ENCODE measurements around the gene MCRS1.

MCRS1 gene

DNA sequence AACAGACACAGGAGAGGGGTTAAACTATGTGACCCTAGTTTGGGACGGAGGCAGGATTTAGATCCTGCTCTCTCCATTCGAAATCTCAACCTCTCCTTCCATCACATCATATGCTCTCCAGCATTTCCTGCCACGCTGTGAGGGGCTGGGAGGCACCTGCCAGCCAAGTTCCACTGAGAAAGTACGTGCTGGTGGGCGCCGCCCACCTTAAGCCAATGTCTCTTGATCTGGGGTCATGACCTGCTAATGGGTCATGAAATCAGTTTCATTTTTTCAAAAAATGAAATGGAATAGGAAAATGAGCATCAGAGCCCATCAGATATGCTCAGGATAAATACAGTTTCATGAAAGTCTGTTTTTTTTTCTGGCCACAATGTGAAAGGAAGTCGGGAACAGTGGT is 7.2 kb downstream of the MCRS1 start:
- no peak overlapping the region for H3K4me3 ChIP-seq (ENCODE audit: control insufficient read depth, low read depth, low read length)
- no peak for DNase-seq (ENCODE audit: low read depth)
- no peak for TF ChIP-seq CTCF (conservative IDR thresholded peaks at IDR 0.05; ENCODE audit: control insufficient read depth, insufficient read depth, low read depth, low read length)

DNA sequence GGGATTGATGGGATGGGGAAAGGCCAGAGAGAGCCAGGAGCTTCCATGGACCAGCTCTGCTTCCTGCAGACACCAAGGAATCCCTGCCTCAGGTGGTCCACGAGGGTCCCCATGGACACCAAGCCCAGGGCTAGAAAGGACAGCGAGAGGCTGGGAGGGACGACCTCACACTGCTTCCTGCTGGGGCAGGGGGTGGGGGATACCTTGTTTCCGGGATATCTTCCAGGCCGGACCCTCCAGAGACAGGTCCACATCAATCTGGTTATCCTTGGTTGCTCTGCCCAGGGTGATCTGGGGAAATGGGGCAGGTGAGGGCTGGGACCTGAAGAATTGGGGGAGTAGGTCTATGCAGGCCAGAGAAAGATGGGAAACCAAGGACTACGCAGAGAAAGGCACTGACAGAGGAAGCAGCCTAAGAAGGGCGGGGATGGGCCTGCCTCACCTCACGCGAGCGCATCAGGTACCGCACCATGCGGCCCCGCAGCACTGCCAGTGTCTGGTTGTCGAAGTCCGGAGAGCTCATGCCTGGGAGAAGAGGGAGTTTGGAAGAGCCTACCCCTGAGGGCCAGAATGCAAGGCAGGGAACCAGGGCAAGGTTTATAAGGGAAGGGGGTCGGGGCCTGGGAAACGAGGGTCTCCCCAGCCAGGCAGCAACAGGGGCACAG is 8.8 kb downstream of the MCRS1 start:
- no peak for DNase-seq (ENCODE audit: low read depth)
- H3K4me3 ChIP-seq (ENCODE audit: control insufficient read depth, low read depth, low read length), result no peak overlapping the region
- no peak for TF ChIP-seq CTCF (conservative IDR thresholded peaks at IDR 0.05; ENCODE audit: control insufficient read depth, insufficient read depth, low read depth, low read length)

DNA sequence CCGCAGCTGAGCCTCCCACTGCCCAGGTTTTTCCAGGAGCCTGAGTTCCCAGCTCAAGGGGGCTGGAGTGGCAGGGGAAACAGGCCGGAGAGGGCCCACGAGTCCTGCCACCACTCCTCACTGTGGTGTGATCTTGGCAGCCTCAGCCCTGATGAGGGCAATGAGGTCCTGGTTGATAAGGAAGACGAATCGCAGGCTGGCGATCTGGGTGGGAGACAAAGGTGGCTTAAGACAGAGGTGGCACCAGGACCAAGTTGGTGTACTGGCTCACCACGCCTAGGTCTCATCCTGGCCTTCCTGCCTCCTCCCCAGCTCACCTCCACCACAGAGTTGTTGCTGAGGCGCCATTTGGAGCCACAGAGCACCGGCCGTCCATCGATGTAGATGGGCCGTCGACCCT is 9.4 kb downstream of the MCRS1 start:
- TF ChIP-seq CTCF (conservative IDR thresholded peaks at IDR 0.05; ENCODE audit: control insufficient read depth, insufficient read depth, low read depth, low read length), result no peak
- DNase-seq (ENCODE audit: low read depth), result no peak
- H3K4me3 ChIP-seq (ENCODE audit: control insufficient read depth, low read depth, low read length), result no peak overlapping the region

GRCh38 chr12:49557917-49558215 is 10.1 kb downstream of the MCRS1 start:
- no peak overlapping the region for H3K4me3 ChIP-seq (ENCODE audit: control insufficient read depth, low read depth, low read length)
- no peak for TF ChIP-seq CTCF (conservative IDR thresholded peaks at IDR 0.05; ENCODE audit: control insufficient read depth, insufficient read depth, low read depth, low read length)
- DNase-seq (ENCODE audit: low read depth), result no peak

GRCh38 chr12:49557187-49557916 is 10.6 kb downstream of the MCRS1 start:
- no peak overlapping the region for H3K4me3 ChIP-seq (ENCODE audit: control insufficient read depth, low read depth, low read length)
- no peak for DNase-seq (ENCODE audit: low read depth)
- no peak for TF ChIP-seq CTCF (conservative IDR thresholded peaks at IDR 0.05; ENCODE audit: control insufficient read depth, insufficient read depth, low read depth, low read length)

DNA sequence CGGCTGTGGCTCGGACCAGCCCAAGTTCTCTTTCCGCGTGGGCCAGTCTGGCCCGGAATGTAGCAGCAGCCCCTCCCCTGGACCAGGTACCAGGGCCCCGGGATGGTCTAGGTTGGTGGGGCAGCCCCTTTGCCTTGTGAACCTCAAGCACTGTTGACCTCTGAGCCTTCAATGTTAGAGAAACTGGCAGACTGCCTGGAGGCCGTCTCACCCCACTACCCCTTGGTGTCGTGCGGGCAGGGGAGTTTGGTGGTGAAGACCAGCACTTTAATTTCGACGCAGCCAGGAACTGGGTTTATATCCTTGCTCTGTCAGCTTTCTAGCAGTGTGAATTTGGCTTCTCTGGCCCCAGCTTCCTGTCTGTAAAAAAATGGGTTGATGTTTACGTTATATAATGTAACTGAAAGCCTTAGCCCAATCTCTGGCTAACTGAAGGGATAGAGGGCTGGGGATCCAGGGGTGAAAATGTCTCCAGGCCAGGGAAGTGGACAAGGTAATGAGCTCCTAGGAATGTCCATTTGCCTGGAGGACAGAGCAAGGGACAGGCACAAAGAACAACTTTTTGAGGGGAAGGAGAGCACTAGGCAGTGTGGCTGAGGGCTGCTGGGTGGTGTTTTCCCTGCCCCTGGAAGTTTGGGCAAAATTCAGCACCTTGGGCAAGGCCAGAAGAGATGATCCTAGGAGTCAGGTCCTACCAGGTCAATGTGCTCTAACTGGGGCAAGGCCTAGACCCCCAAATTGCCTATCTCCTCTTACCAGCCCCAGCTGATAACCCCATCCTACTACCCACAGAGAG is 11.4 kb downstream of the MCRS1 start:
- no peak for TF ChIP-seq CTCF (conservative IDR thresholded peaks at IDR 0.05; ENCODE audit: control insufficient read depth, insufficient read depth, low read depth, low read length)
- no peak for DNase-seq (ENCODE audit: low read depth)
- no peak overlapping the region for H3K4me3 ChIP-seq (ENCODE audit: control insufficient read depth, low read depth, low read length)

Data from fibroblast of mammary gland (primary cell).